Body of pancreas (tissue), 4 donors: Measurements from ENCODE around the gene SLC12A4. TPM values are rescaled to one million over a fixed set of nuclear protein-coding genes. Genes with fewer than 3 reads are reported as not detected.

Source experiments
- ATAC-seq: fragments of 150-250 bp; one replicate; pipeline ENCODE4 v1.9.1; 2016
- DNase-seq, 4 donors: peaks; one replicate each; pipeline ENCODE4 v3.0.0-alpha.2; 2019
- H3K27ac ChIP-seq, 4 donors: fragments of 200-600 bp; sonication (generic); 1 replicate in 3 of 4; 2 replicates in 1 of 4; pipeline versions ENCODE4 v1.5.1 to v1.6.1; 2016 to 2019; ENCODE audit warnings: mild to moderate bottlenecking in 1 of 4, mixed read lengths in 1 of 4, moderate library complexity in 1 of 4
- H3K27me3 ChIP-seq, 2 donors: fragments of 200-600 bp; sonication (generic); one replicate each; pipeline ENCODE4 v1.6.0; 2016; ENCODE audit warnings: mild to moderate bottlenecking in 1 of 2
- H3K36me3 ChIP-seq, 2 donors: fragments of 200-600 bp; sonication (generic); replicated peaks in 1 of 2; 2 replicates each; pipeline ENCODE4 v1.5.1; 2016; ENCODE audit warnings: low read depth in 2 of 2; ENCODE audit not compliant: insufficient read depth in 1 of 2
- H3K4me1 ChIP-seq: fragments of 200-600 bp; sonication (generic); one replicate; pipeline ENCODE4 v1.6.0; 2016
- H3K4me3 ChIP-seq, 2 donors: fragments of 200-600 bp; sonication (generic); 1 replicate in 1 of 2; 2 replicates in 1 of 2; pipeline ENCODE4 v1.5.1; 2016 to 2019
- H3K9me3 ChIP-seq, 3 donors: fragments of 200-600 bp; sonication (generic); 1 replicate in 2 of 3; 2 replicates in 1 of 3; pipeline ENCODE4 v1.5.1; 2016
- POLR2A ChIP-seq, 3 donors: fragments of 450-650 bp; IDR thresholded peaks; one replicate each; pipeline ENCODE4 v1.6.1; 2016; ENCODE audit warnings: antibody characterized with exemption in 3 of 3, mild to moderate bottlenecking in 2 of 3
- WGBS, 2 donors: methylation state at CpG; one replicate each; pipeline ENCODE4 v1.1.5; 2017; 5-methylcytosine and 5-hydroxymethylcytosine counted together
- intact Hi-C: fragments of 100-400 bp; cut with DNase I; formaldehyde crosslinking; loops from one replicate; pipeline ENCODE4 v1.15.1; 2023
- total RNA-seq, 2 donors: library from RNA; depleted of rRNA; stranded (reverse); fragments of >200 nt; gene quantifications; one replicate each; pipeline ENCODE4 v1.1.0, GENCODE V29; 2016
- TF ChIP-seq, protein P1 (sequence below), 7 experiments: fragments of 450-650 bp in 4 of 7; fragments of 200-600 bp in 3 of 7; sonication (generic) in 3 of 7; IDR thresholded peaks; one replicate each; pipeline ENCODE4 v1.5.1; 2016 to 2019; ENCODE audit warnings: antibody characterized with exemption in 7 of 7

The SLC12A4 gene
- total RNA-seq, 2 donors from 2014 or later = 23.3 to 61.3 TPM

- H3K4me3 ChIP-seq = no peak overlapping the region
- H3K27me3 ChIP-seq = no peaks in the 10 kb centered on the region
- 18 to 100% methylated on average over 1 to 17 of the region's 39 CpGs for WGBS, 2 donors
- H3K27ac ChIP-seq = peak overlapping the region in 2 of 4 donors; percentile 14 to 64
- TF ChIP-seq, protein P1, sequence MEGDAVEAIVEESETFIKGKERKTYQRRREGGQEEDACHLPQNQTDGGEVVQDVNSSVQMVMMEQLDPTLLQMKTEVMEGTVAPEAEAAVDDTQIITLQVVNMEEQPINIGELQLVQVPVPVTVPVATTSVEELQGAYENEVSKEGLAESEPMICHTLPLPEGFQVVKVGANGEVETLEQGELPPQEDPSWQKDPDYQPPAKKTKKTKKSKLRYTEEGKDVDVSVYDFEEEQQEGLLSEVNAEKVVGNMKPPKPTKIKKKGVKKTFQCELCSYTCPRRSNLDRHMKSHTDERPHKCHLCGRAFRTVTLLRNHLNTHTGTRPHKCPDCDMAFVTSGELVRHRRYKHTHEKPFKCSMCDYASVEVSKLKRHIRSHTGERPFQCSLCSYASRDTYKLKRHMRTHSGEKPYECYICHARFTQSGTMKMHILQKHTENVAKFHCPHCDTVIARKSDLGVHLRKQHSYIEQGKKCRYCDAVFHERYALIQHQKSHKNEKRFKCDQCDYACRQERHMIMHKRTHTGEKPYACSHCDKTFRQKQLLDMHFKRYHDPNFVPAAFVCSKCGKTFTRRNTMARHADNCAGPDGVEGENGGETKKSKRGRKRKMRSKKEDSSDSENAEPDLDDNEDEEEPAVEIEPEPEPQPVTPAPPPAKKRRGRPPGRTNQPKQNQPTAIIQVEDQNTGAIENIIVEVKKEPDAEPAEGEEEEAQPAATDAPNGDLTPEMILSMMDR (IDR thresholded peaks at IDR 0.05) = peak; percentile 93 to 98 (median 96)
- peak in 1 of 3 donors; percentile 20 for TF ChIP-seq POLR2A (IDR thresholded peaks at IDR 0.05)
- ATAC-seq (peak; percentile 92), DNase-seq (peak; percentile 74 to 81 (median 78))
- no peaks in the 10 kb centered on the region for H3K9me3 ChIP-seq
- H3K36me3 ChIP-seq = no peaks in the 10 kb centered on the region
- H3K4me1 ChIP-seq = peaks cover 10% of the 10 kb centered on the region
- intact Hi-C loops = no loop called here
These were observed 25.0 kb upstream of the SLC12A4 start for GRCh38 chr16:67993207-67994039.

GRCh38 chr16:67992661-67993206 is 24.3 kb upstream of the SLC12A4 start:
- TF ChIP-seq, protein P1 (IDR thresholded peaks at IDR 0.05) = no peak
- TF ChIP-seq POLR2A (IDR thresholded peaks at IDR 0.05) = no peak
- H3K4me1 ChIP-seq = peaks cover 10% of the 10 kb centered on the region
- intact Hi-C loops = no loop called here
- ATAC-seq (no peak), DNase-seq (no peak)
- no peak overlapping the region for H3K4me3 ChIP-seq
- H3K27me3 ChIP-seq = no peaks in the 10 kb centered on the region
- H3K27ac ChIP-seq = no peak overlapping the region
- WGBS, 2 donors = 41 to 43% methylated on average over 2 to 13 of the region's 20 CpGs
- H3K9me3 ChIP-seq = no peaks in the 10 kb centered on the region
- no peaks in the 10 kb centered on the region for H3K36me3 ChIP-seq

DNA sequence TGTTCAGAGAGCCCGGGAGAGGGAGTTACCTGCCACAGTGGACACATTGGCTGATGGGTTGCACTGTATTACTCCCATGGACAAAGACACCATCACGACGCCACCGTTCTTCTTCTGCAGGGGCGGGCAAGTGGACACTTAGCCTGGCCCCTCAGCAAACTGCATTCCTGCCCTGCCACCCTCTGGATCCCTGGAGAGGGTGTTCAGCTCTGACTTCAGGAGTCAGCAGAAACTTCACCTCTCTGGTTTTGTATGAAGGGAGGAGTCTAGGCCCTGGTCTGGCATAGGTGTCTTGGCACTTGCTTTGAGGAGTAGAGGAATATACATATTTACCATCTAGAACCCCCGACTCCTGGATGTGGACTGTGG is 21.6 kb upstream of the SLC12A4 start:
- peaks cover 11% of the 10 kb centered on the region for H3K4me1 ChIP-seq
- DNase-seq (no peak), ATAC-seq (no peak)
- no peaks in the 10 kb centered on the region for H3K27me3 ChIP-seq
- TF ChIP-seq POLR2A (IDR thresholded peaks at IDR 0.05) = no peak
- TF ChIP-seq, protein P1 (IDR thresholded peaks at IDR 0.05) = no peak
- intact Hi-C loops = no loop called here
- H3K9me3 ChIP-seq = no peaks in the 10 kb centered on the region
- WGBS, 2 donors = 73 to 78% methylated on average over 6 of the region's 6 CpGs
- H3K36me3 ChIP-seq = no peaks in the 10 kb centered on the region
- H3K27ac ChIP-seq = no peak overlapping the region
- no peak overlapping the region for H3K4me3 ChIP-seq

DNA sequence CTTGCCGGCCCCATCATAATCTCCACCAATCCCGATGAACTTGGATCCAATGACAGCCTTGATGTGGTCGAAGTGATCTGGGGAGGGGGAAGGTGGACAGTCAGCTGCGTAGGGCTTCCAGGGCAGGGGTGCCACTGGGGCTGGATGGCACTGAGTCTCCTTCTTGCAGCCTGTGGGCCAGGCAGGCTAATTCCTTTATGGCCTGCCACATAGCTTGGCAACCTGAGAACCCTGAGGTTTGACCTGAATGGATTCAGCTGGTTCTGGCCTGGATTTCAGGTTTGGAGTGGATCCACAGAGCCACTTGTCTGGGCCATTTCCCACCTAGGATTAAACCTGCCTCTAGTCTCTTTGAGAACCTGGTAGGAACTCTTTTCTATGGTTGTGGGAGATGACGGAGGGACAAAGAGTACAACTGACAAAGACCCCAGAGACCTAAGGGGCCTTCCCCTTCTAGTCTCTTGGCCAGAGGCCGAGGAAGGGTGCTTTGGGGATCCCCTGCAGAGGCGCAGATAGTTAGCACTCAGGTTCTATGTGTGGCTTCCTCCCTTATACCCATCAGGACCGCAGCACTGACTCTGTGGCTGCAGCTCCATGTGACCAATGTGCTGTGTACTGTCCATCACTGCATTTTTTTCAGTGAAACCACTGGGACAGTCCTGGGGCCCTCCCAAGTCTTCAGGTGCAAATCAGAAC is 21.0 kb upstream of the SLC12A4 start:
- intact Hi-C loops = no loop called here
- ATAC-seq = no peak
- H3K36me3 ChIP-seq = no peaks in the 10 kb centered on the region

More for the DNA sequence above, 21.0 kb upstream of the SLC12A4 start:
- TF ChIP-seq, protein P1 (IDR thresholded peaks at IDR 0.05) = no peak
- TF ChIP-seq POLR2A (IDR thresholded peaks at IDR 0.05) = no peak
- no peak overlapping the region for H3K27ac ChIP-seq
- H3K9me3 ChIP-seq = no peaks in the 10 kb centered on the region
- WGBS, 2 donors = 69 to 80% methylated on average over 6 to 8 of the region's 8 CpGs
- no peaks in the 10 kb centered on the region for H3K27me3 ChIP-seq
- DNase-seq = no peak
- no peak overlapping the region for H3K4me3 ChIP-seq
- H3K4me1 ChIP-seq = peaks cover 13% of the 10 kb centered on the region
